Body of pancreas (tissue), 4 donors: ENCODE results near the gene ZNF263. TPM values are rescaled to one million over a fixed set of nuclear protein-coding genes. Genes with fewer than 3 reads are reported as not detected.

Experiments
- ATAC-seq: fragments of 150-250 bp; one replicate; pipeline ENCODE4 v1.9.1; 2016
- DNase-seq, 4 donors: peaks; one replicate each; pipeline ENCODE4 v3.0.0-alpha.2; 2019
- H3K27ac ChIP-seq, 4 donors: fragments of 200-600 bp; sonication (generic); 1 replicate in 3 of 4; 2 replicates in 1 of 4; pipeline versions ENCODE4 v1.5.1 to v1.6.1; 2016 to 2019; ENCODE audit warnings: mild to moderate bottlenecking in 1 of 4, mixed read lengths in 1 of 4, moderate library complexity in 1 of 4
- H3K27me3 ChIP-seq, 2 donors: fragments of 200-600 bp; sonication (generic); one replicate each; pipeline ENCODE4 v1.6.0; 2016; ENCODE audit warnings: mild to moderate bottlenecking in 1 of 2
- H3K36me3 ChIP-seq, 2 donors: fragments of 200-600 bp; sonication (generic); replicated peaks in 1 of 2; 2 replicates each; pipeline ENCODE4 v1.5.1; 2016; ENCODE audit warnings: low read depth in 2 of 2; ENCODE audit not compliant: insufficient read depth in 1 of 2
- H3K4me1 ChIP-seq: fragments of 200-600 bp; sonication (generic); one replicate; pipeline ENCODE4 v1.6.0; 2016
- H3K4me3 ChIP-seq, 2 donors: fragments of 200-600 bp; sonication (generic); 1 replicate in 1 of 2; 2 replicates in 1 of 2; pipeline ENCODE4 v1.5.1; 2016 to 2019
- H3K9me3 ChIP-seq, 3 donors: fragments of 200-600 bp; sonication (generic); 1 replicate in 2 of 3; 2 replicates in 1 of 3; pipeline ENCODE4 v1.5.1; 2016
- CTCF ChIP-seq, 7 experiments: fragments of 450-650 bp in 4 of 7; fragments of 200-600 bp in 3 of 7; sonication (generic) in 3 of 7; IDR thresholded peaks; one replicate each; pipeline ENCODE4 v1.5.1; 2016 to 2019; ENCODE audit warnings: antibody characterized with exemption in 7 of 7
- POLR2A ChIP-seq, 3 donors: fragments of 450-650 bp; IDR thresholded peaks; one replicate each; pipeline ENCODE4 v1.6.1; 2016; ENCODE audit warnings: antibody characterized with exemption in 3 of 3, mild to moderate bottlenecking in 2 of 3
- WGBS, 2 donors: methylation state at CpG; one replicate each; pipeline ENCODE4 v1.1.5; 2017; 5-methylcytosine and 5-hydroxymethylcytosine counted together
- intact Hi-C: fragments of 100-400 bp; cut with DNase I; formaldehyde crosslinking; loops from one replicate; pipeline ENCODE4 v1.15.1; 2023
- total RNA-seq, 2 donors: library from RNA; depleted of rRNA; stranded (reverse); fragments of >200 nt; gene quantifications; one replicate each; pipeline ENCODE4 v1.1.0, GENCODE V29; 2016

The ZNF263 gene
- total RNA-seq, 2 donors from 2014 or later, result 19.8 to 31.1 TPM

- no peak for DNase-seq
- Histone ChIP-seq H3K4me1 (no peaks in the 10 kb centered on the region), H3K27ac (no peak overlapping the region), H3K36me3 (no peaks in the 10 kb centered on the region), H3K27me3 (no peaks in the 10 kb centered on the region), H3K9me3 (peaks cover 0 to 8% (median 0%) of the 10 kb centered on the region in 3 donors), H3K4me3 (no peak overlapping the region)
- intact Hi-C loops, result no loop called here
- TF ChIP-seq POLR2A (IDR thresholded peaks at IDR 0.05) (no peak), CTCF (IDR thresholded peaks at IDR 0.05) (no peak)
- 74 to 83% methylated on average over 4 of the region's 4 CpGs for WGBS, 2 donors
- no peak for ATAC-seq
These were observed 44.2 kb downstream of the ZNF263 start for GRCh38 chr16:3327514-3327913.

GRCh38 chr16:3328104-3328503 is 44.8 kb downstream of the ZNF263 start:
- Histone ChIP-seq H3K27me3 (no peaks in the 10 kb centered on the region), H3K4me1 (no peaks in the 10 kb centered on the region), H3K36me3 (no peaks in the 10 kb centered on the region), H3K9me3 (peaks cover 0 to 2% (median 0%) of the 10 kb centered on the region in 3 donors), H3K4me3 (no peak overlapping the region), H3K27ac (no peak overlapping the region)
- WGBS, 2 donors, result 43 to 51% methylated on average over 3 of the region's 3 CpGs
- ATAC-seq (no peak), DNase-seq (no peak)
- intact Hi-C loops, result no loop called here
- TF ChIP-seq CTCF (IDR thresholded peaks at IDR 0.05), result no peak
- no peak for TF ChIP-seq POLR2A (IDR thresholded peaks at IDR 0.05)

GRCh38 chr16:3328643-3329042 is 45.4 kb downstream of the ZNF263 start:
- H3K9me3 ChIP-seq, result no peaks in the 10 kb centered on the region
- ATAC-seq, result no peak
- intact Hi-C loops, result no loop called here

More at GRCh38 chr16:3328643-3329042, 45.4 kb downstream of the ZNF263 start:
- H3K4me1 ChIP-seq, result no peaks in the 10 kb centered on the region
- H3K27me3 ChIP-seq, result no peaks in the 10 kb centered on the region
- no peak overlapping the region for H3K4me3 ChIP-seq
- WGBS, 2 donors, result 32 to 62% methylated on average over 2 of the region's 2 CpGs
- H3K27ac ChIP-seq, result no peak overlapping the region
- no peak for DNase-seq
- H3K36me3 ChIP-seq, result no peaks in the 10 kb centered on the region
- no peak for TF ChIP-seq CTCF (IDR thresholded peaks at IDR 0.05)
- no peak for TF ChIP-seq POLR2A (IDR thresholded peaks at IDR 0.05)

Other genes with a start within 250 kb of the ZNF263 start
- gene BICDL2, start 246.5 kb upstream of the ZNF263 start, total RNA-seq, result 100 to 1,000 TPM; 132 to 357 TPM
- under 1 TPM; under 0.01 to 0.99 TPM for gene MMP25, start 236.9 kb upstream of the ZNF263 start, total RNA-seq
- gene IL32, start 217.9 kb upstream of the ZNF263 start, total RNA-seq, result 100 to 1,000 TPM; 184 to 238 TPM
- gene ZSCAN10, start 184.2 kb upstream of the ZNF263 start, total RNA-seq, result not detected
- 10 to 100 TPM; 14.2 to 20.0 TPM for gene ZNF205, start 170.9 kb upstream of the ZNF263 start, total RNA-seq
- 10 to 100 TPM; 12.5 to 21.4 TPM for gene ZNF213, start 148.5 kb upstream of the ZNF263 start, total RNA-seq
- gene OR1F1, start 95.3 kb upstream of the ZNF263 start, total RNA-seq, result not detected
- gene ZNF200, start 48.3 kb upstream of the ZNF263 start, total RNA-seq, result 1 to 10 TPM; 2.0 to 7.0 TPM
- gene MEFV, start 26.9 kb upstream of the ZNF263 start, total RNA-seq, result under 1 TPM; 0.78 to 0.99 TPM
- gene TIGD7, start 21.9 kb downstream of the ZNF263 start, total RNA-seq, result 1 to 10 TPM; 2.6 to 4.6 TPM
- gene ZNF75A, start 22.0 kb downstream of the ZNF263 start, total RNA-seq, result 10 to 100 TPM; 12.9 to 15.3 TPM
- gene OR2C1, start 72.4 kb downstream of the ZNF263 start, total RNA-seq, result not detected
- gene ZSCAN32, start 117.5 kb downstream of the ZNF263 start, total RNA-seq, result 1 to 10 TPM; 4.0 to 7.3 TPM
- gene ZNF174, start 117.7 kb downstream of the ZNF263 start, total RNA-seq, result 10 to 100 TPM in 1 of 2 donors, 1 to 10 TPM in 1; 4.9 to 13.0 TPM
- 1 to 10 TPM; 1.3 to 2.3 TPM for gene ZNF597, start 160.0 kb downstream of the ZNF263 start, total RNA-seq
- 10 to 100 TPM; 28.3 to 36.3 TPM for gene NAA60, start 160.2 kb downstream of the ZNF263 start, total RNA-seq
- not detected for gene C16orf90, start 212.0 kb downstream of the ZNF263 start, total RNA-seq
- gene CLUAP1, start 217.5 kb downstream of the ZNF263 start, total RNA-seq, result 10 to 100 TPM in 1 of 2 donors, 1 to 10 TPM in 1; 7.8 to 20.1 TPM